OCI-LY7 (cell line): ENCODE measurements around the gene KCNJ11. TPM values are rescaled to one million over a fixed set of nuclear protein-coding genes. Genes with fewer than 3 reads are reported as not detected.
A peak's percentile ranks its signal among the peaks of the same experiment; 100 is the strongest.

Source experiments
- BruUV-seq: library from RNA; stranded (reverse); fragments of 400-500 nt; replicated peaks from 2 replicates; lab custom pipeline; 2021; lab: Mats Ljungman, UMichigan
- CTCF ChIA-PET: fragments of 300-600 bp; sonication (Branson Sonifier 250); formaldehyde crosslinking; loops from one replicate; lab custom pipeline; 2022; ENCODE audit warnings: antibody characterized with exemption; ENCODE audit not compliant: unreplicated experiment; lab: Charles Lee
- POLR2A ChIA-PET: fragments of 300-600 bp; sonication (Branson Sonifier 250); formaldehyde crosslinking; loops from one replicate; lab custom pipeline; 2022; ENCODE audit warnings: antibody characterized with exemption; lab: Charles Lee
- DNase-seq: peaks from one replicate; pipeline ENCODE4 v3.0.0-alpha.2; 2015; ENCODE audit warnings: low spot score
- H2AFZ ChIP-seq: fragments of 200-600 bp; sonication (generic), shearing (Covaris generic); 2 replicates; pipeline ENCODE4 v1.6.1; 2014; ENCODE audit warnings: mild to moderate bottlenecking, antibody characterized with exemption, low read length, moderate library complexity
- H3K27ac ChIP-seq: fragments of 200-600 bp; sonication (generic); 2 replicates; pipeline ENCODE4 v1.5.1; 2014; ENCODE audit warnings: mixed run types, low read depth, mild to moderate bottlenecking, moderate library complexity, low read length, inconsistent platforms; ENCODE audit not compliant: poor library complexity, severe bottlenecking
- H3K36me3 ChIP-seq: fragments of 200-600 bp; sonication (generic); 2 replicates; pipeline ENCODE4 v1.6.1; 2014; ENCODE audit warnings: mild to moderate bottlenecking, antibody characterized with exemption, low read length, moderate library complexity, mixed read lengths; ENCODE audit not compliant: insufficient read depth
- H3K4me1 ChIP-seq: fragments of 200-600 bp; sonication (generic); 2 replicates; pipeline ENCODE4 v1.5.1; 2014; ENCODE audit warnings: mild to moderate bottlenecking, low read length; ENCODE audit not compliant: insufficient read depth, poor library complexity, severe bottlenecking
- H3K4me2 ChIP-seq: fragments of 200-600 bp; sonication (generic); 2 replicates; pipeline ENCODE4 v1.6.1; 2014; ENCODE audit warnings: mild to moderate bottlenecking, low read length
- H3K4me3 ChIP-seq: fragments of 200-600 bp; sonication (generic); 2 replicates; pipeline ENCODE4 v1.5.1; 2014; ENCODE audit warnings: mild to moderate bottlenecking, low read depth, low read length; ENCODE audit not compliant: poor library complexity, severe bottlenecking
- H3K79me2 ChIP-seq: fragments of 200-600 bp; sonication (generic); 2 replicates; pipeline ENCODE4 v1.6.1; 2016; ENCODE audit warnings: low read depth, mild to moderate bottlenecking, low read length, moderate library complexity, mixed read lengths; ENCODE audit not compliant: insufficient read depth
- H3K9me2 ChIP-seq: fragments of 200-600 bp; sonication (generic); 2 replicates; pipeline ENCODE4 v1.6.1; 2016; ENCODE audit warnings: mild to moderate bottlenecking, low read length, mixed read lengths; ENCODE audit not compliant: insufficient read depth
- H3K9me3 ChIP-seq: fragments of 200-600 bp; sonication (generic); 2 replicates; pipeline ENCODE4 v1.6.1; 2014; ENCODE audit warnings: mild to moderate bottlenecking, mixed run types, low read length, mixed read lengths
- H4K20me1 ChIP-seq: fragments of 200-600 bp; sonication (generic); 2 replicates; pipeline ENCODE4 v1.6.1; 2014; ENCODE audit warnings: mild to moderate bottlenecking, antibody characterized with exemption, low read length, moderate library complexity, mixed read lengths; ENCODE audit not compliant: insufficient read depth
- EZH2phosphoT487 ChIP-seq: fragments of 200-600 bp; sonication (generic); IDR thresholded peaks from 2 replicates; pipeline ENCODE4 v1.6.1; 2018; ENCODE audit warnings: low read depth, borderline replicate concordance, mild to moderate bottlenecking, mixed run types, antibody characterized with exemption, low read length, moderate library complexity, mixed read lengths
- intact Hi-C: fragments of 100-400 bp; cut with micrococcal nuclease; formaldehyde crosslinking; loops from one replicate; pipeline ENCODE4 v1.10.0; 2022; ENCODE audit not compliant: unreplicated experiment
- total RNA-seq, 2 experiments: library from RNA; depleted of rRNA in 1 of 2; stranded (reverse); fragments of >200 nt in 1 of 2; shearing (Covaris generic) in 1 of 2; gene quantifications; 2 replicates each; pipeline ENCODE4 v1.2.3, GENCODE V29; 2014 to 2022
- TF ChIP-seq, protein P1 (sequence below): fragments of 200-600 bp; sonication (generic); conservative IDR thresholded peaks from 2 replicates; pipeline ENCODE4 v1.5.1; 2014; ENCODE audit warnings: mild to moderate bottlenecking, antibody characterized with exemption, low read length, moderate library complexity, mixed read lengths

KCNJ11 gene
- total RNA-seq, 2 experiments from 2014 or later, result 7.0 to 8.0 TPM

DNA sequence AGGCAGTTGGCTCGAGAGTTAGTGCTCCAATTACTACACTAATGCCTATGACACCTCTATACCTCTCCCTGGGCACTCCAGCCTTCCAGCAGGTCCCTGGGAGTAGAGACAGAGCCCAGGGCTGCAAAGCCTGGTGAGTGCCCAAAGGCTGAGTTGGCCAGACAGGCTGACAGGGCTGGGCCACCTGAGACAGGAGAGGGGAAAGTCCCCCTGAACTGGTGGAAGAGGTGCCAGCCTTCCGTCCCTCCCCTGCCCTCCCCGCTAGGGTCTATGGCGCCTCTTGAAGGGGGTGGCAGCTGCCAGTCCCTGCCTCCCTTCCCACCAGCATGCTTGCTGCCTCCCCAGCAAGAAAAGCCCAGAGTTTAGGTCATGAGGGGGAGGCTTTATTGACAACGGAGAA, 3.0 kb downstream of the KCNJ11 start:
- POLR2A ChIA-PET, result interaction anchor here (0.6 kb wide), 1 partner anchor 120 kb away, joined by 3 read pairs; no protein-coding TSS in a partner anchor
- TF ChIP-seq EZH2phosphoT487, result no peak
- TF ChIP-seq, protein P1, sequence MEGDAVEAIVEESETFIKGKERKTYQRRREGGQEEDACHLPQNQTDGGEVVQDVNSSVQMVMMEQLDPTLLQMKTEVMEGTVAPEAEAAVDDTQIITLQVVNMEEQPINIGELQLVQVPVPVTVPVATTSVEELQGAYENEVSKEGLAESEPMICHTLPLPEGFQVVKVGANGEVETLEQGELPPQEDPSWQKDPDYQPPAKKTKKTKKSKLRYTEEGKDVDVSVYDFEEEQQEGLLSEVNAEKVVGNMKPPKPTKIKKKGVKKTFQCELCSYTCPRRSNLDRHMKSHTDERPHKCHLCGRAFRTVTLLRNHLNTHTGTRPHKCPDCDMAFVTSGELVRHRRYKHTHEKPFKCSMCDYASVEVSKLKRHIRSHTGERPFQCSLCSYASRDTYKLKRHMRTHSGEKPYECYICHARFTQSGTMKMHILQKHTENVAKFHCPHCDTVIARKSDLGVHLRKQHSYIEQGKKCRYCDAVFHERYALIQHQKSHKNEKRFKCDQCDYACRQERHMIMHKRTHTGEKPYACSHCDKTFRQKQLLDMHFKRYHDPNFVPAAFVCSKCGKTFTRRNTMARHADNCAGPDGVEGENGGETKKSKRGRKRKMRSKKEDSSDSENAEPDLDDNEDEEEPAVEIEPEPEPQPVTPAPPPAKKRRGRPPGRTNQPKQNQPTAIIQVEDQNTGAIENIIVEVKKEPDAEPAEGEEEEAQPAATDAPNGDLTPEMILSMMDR, result no peak
- no peaks in the 10 kb centered on the region for H3K9me2 ChIP-seq
- no TSS peak for BruUV-seq
- no peak overlapping the region for H3K27ac ChIP-seq
- 0 out of 2 replicates have a peak, but pooled peaks cover 5% of the 10 kb centered on the region for H4K20me1 ChIP-seq
- H2AFZ ChIP-seq, result no peak overlapping the region
- CTCF ChIA-PET, result interaction anchor here (1.4 to 3.0 kb wide), 2 partner anchors 118 to 142 kb away, joined by 6 to 14 read pairs; no protein-coding TSS in a partner anchor
- H3K4me2 ChIP-seq, result peak overlapping the region; percentile 47; the same call in 1 of the 2 replicates
- DNase-seq, result no peak
- no peaks in the 10 kb centered on the region for H3K79me2 ChIP-seq
- no peaks in the 10 kb centered on the region for H3K9me3 ChIP-seq
- H3K36me3 ChIP-seq, result no peaks in the 10 kb centered on the region
- peaks cover 22% of the 10 kb centered on the region for H3K4me1 ChIP-seq
- H3K4me3 ChIP-seq, result no peak overlapping the region
- intact Hi-C loops, result no loop called here

DNA sequence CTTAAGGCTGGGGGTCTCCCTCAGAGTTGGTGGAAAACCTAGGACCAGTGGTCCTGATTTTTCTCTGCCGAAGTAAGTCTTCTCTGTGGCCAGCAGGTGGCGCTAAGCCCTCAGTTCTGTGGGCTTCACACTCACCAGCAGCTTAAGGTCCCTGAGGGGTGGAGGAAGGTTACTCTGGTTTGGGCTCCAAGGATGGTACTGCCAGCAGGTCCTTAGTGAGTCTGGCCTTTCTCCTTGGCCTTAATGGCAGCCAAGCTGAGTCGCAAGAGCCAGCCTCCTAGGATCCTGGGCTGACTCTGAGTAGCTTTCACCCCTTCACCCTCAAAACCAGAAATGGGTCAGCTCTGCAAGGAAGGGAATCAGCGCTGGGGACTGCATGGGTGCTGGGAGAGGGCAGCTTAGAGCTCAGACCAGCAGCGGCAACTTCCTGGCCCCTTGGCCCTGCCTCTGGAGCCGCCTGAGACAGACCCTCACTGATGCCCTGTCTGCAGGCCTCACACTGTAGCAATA, 4.4 kb downstream of the KCNJ11 start:
- no peaks in the 10 kb centered on the region for H3K79me2 ChIP-seq
- ChIA-PET CTCF (interaction anchor here (0.5 to 3.0 kb wide), 8 partner anchors 20 to 144 kb away, joined by 3 to 14 read pairs (median 4); no protein-coding TSS in a partner anchor), POLR2A (interaction anchor here (1.1 kb wide), 1 partner anchor 17 kb away, joined by 3 read pairs; no protein-coding TSS in a partner anchor)
- no peak overlapping the region for H3K27ac ChIP-seq
- no TSS peak for BruUV-seq
- H4K20me1 ChIP-seq, result 0 out of 2 replicates have a peak, but pooled peaks cover 5% of the 10 kb centered on the region
- H3K4me2 ChIP-seq, result no peak overlapping the region
- H3K9me2 ChIP-seq, result no peaks in the 10 kb centered on the region
- H3K4me3 ChIP-seq, result no peak overlapping the region
- peak; percentile 91 for DNase-seq
- H3K36me3 ChIP-seq, result peaks cover 4% of the 10 kb centered on the region
- H3K4me1 ChIP-seq, result peaks cover 11% of the 10 kb centered on the region
- TF ChIP-seq, protein P1, result peak; percentile 91
- TF ChIP-seq EZH2phosphoT487, result no peak
- peaks cover 1% of the 10 kb centered on the region; the same call in 1 of the 2 replicates for H3K9me3 ChIP-seq
- intact Hi-C loops, result loop anchor here (1.0 kb wide), 3 partner anchors 120 to 154 kb away; no protein-coding TSS in a partner anchor
- H2AFZ ChIP-seq, result no peak overlapping the region

DNA sequence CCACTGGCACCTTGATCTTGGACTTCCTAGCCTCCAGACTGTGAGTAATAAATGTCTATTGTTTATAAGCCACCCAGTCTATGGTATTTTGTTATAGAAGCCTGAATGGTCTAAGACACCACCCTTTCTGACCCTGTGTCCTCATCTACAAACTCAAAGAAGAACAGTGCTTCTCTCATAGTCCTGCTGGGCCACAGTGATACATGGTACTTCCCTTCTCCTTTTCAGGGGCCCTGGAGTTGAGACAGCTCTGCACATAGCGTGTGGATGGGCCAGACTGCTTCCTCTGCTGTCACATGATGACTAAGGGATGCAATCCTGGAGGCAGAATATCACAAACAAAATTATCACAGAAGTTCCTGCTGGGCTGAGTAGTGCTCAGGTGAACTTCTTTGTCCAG, 5.0 kb downstream of the KCNJ11 start:
- no peaks in the 10 kb centered on the region for H3K79me2 ChIP-seq
- H3K36me3 ChIP-seq, result peaks cover 10% of the 10 kb centered on the region
- no peak overlapping the region for H2AFZ ChIP-seq
- H4K20me1 ChIP-seq, result 0 out of 2 replicates have a peak, but pooled peaks cover 5% of the 10 kb centered on the region
- ChIA-PET POLR2A (interaction anchor here (0.6 kb wide), 1 partner anchor 64 kb away, joined by 3 read pairs; no protein-coding TSS in a partner anchor), CTCF (interaction anchor here (0.9 to 3.0 kb wide), 5 partner anchors 136 to 144 kb away, joined by 3 to 14 read pairs (median 3); no protein-coding TSS in a partner anchor)
- no peak for DNase-seq
- TF ChIP-seq EZH2phosphoT487, result no peak
- TF ChIP-seq, protein P1, result no peak
- no TSS peak for BruUV-seq
- peaks cover 7% of the 10 kb centered on the region; the same call in 1 of the 2 replicates for H3K9me3 ChIP-seq
- peaks cover 8% of the 10 kb centered on the region for H3K4me1 ChIP-seq
- H3K27ac ChIP-seq, result no peak overlapping the region
- no peaks in the 10 kb centered on the region for H3K9me2 ChIP-seq
- intact Hi-C loops, result no loop called here
- no peak overlapping the region for H3K4me3 ChIP-seq
- no peak overlapping the region for H3K4me2 ChIP-seq
